H1 (cell line): ENCODE results near the gene RNF5. TPM values are rescaled to one million over a fixed set of nuclear protein-coding genes. Genes with fewer than 3 reads are reported as not detected.

Source experiments
- CTCF ChIA-PET: fragments of 300-600 bp; sonication (Branson Sonifier 250); formaldehyde crosslinking; loops from one replicate; lab custom pipeline; 2021; ENCODE audit not compliant: partially characterized antibody; lab: Charles Lee
- POLR2A ChIA-PET: fragments of 300-600 bp; sonication (Branson Sonifier 250); formaldehyde crosslinking; loops from one replicate; lab custom pipeline; 2021; ENCODE audit warnings: inconsistent platforms; ENCODE audit not compliant: partially characterized antibody; lab: Charles Lee
- DNase-seq, 2 experiments: peaks; one replicate each; pipeline versions ENCODE4 v3.0.0 to v3.0.0-alpha.2; 2010 to 2022; ENCODE audit warnings: low spot score in 2 of 2, low read depth in 1 of 2, mixed read lengths in 1 of 2
- FAIRE-seq: peaks from 2 replicates; lab custom pipeline; 2011; peaks lifted over from hg19 to GRCh38; lab: Jason Lieb, UNC
- H2AFZ ChIP-seq: 2 replicates; pipeline ENCODE4 v1.8.1; 2012; ENCODE audit warnings: low read length, inconsistent platforms
- H2AK5ac ChIP-seq: 2 replicates; pipeline ENCODE4 v1.6.1; 2013; ENCODE audit warnings: low read depth, low read length
- H2BK120ac ChIP-seq: replicated peaks from 2 replicates; pipeline ENCODE3; 2013; ENCODE audit warnings: low read depth, low read length, inconsistent platforms
- H2BK12ac ChIP-seq: 2 replicates; pipeline ENCODE4 v1.6.1; 2013; ENCODE audit warnings: low read depth, low read length
- H2BK15ac ChIP-seq: 2 replicates; pipeline ENCODE4 v1.6.1; 2013; ENCODE audit warnings: low read length
- H2BK20ac ChIP-seq: 2 replicates; pipeline ENCODE4 v1.6.1; 2013; ENCODE audit warnings: low read length
- H2BK5ac ChIP-seq: 2 replicates; pipeline ENCODE4 v1.6.1; 2013; ENCODE audit warnings: low read depth, low read length
- H3K14ac ChIP-seq: 2 replicates; pipeline ENCODE4 v1.6.1; 2013; ENCODE audit warnings: inconsistent platforms; ENCODE audit not compliant: insufficient read length
- H3K18ac ChIP-seq: 2 replicates; pipeline ENCODE4 v1.6.1; 2013; ENCODE audit warnings: low read length; ENCODE audit errors: extremely low read depth
- H3K23ac ChIP-seq: 2 replicates; pipeline ENCODE4 v1.6.1; 2013; ENCODE audit warnings: inconsistent platforms; ENCODE audit not compliant: insufficient read length
- H3K23me2 ChIP-seq: 2 replicates; pipeline ENCODE4 v1.6.1; 2013; ENCODE audit warnings: low read depth, low read length
- H3K27ac ChIP-seq: 2 replicates; pipeline ENCODE4 v1.6.1; 2011; ENCODE audit warnings: low read depth, low read length, inconsistent platforms
- H3K27me3 ChIP-seq, 4 experiments: replicated peaks in 1 of 4; 1 replicate in 1 of 4; 2 replicates in 3 of 4; pipeline versions ENCODE4 v1.6.1 to v1.8.1; 2011 to 2013; ENCODE audit warnings: low read length in 3 of 4, mild to moderate bottlenecking in 3 of 4, inconsistent platforms in 2 of 4, mixed read lengths in 2 of 4, moderate library complexity in 1 of 4; ENCODE audit not compliant: control insufficient read depth in 3 of 4, insufficient read depth in 3 of 4; ENCODE audit errors: extremely low read depth in 1 of 4
- H3K36me3 ChIP-seq, 4 experiments: 2 replicates each; pipeline versions ENCODE4 v1.6.1 to v1.8.1; 2011 to 2013; ENCODE audit warnings: mild to moderate bottlenecking in 4 of 4, low read length in 3 of 4, moderate library complexity in 2 of 4, control low read depth in 1 of 4, inconsistent platforms in 1 of 4; ENCODE audit not compliant: insufficient read depth in 4 of 4, control insufficient read depth in 2 of 4
- H3K4ac ChIP-seq: replicated peaks from 2 replicates; pipeline ENCODE3; 2013; ENCODE audit warnings: low read length, low read depth, mixed read lengths, inconsistent platforms; ENCODE audit not compliant: insufficient read length
- H3K4me1 ChIP-seq, 4 experiments: replicated peaks in 1 of 4; 1 replicate in 1 of 4; 2 replicates in 3 of 4; pipeline versions ENCODE4 v1.6.1 to v1.8.1; 2011 to 2013; ENCODE audit warnings: low read length in 3 of 4, inconsistent platforms in 2 of 4, mixed read lengths in 1 of 4; ENCODE audit not compliant: insufficient read depth in 4 of 4, control insufficient read depth in 3 of 4
- H3K4me2 ChIP-seq, 2 experiments: 2 replicates each; pipeline versions ENCODE4 v1.6.1 to v1.8.1; 2011 to 2013; ENCODE audit warnings: low read depth in 2 of 2, low read length in 2 of 2, control low read depth in 1 of 2, inconsistent platforms in 1 of 2, mild to moderate bottlenecking in 1 of 2; ENCODE audit not compliant: insufficient read depth in 1 of 2
- H3K4me3 ChIP-seq, 4 experiments: fragments of 200-600, 300-600 bp in 1 of 4; sonication (generic), shearing (Covaris generic), sonication (Bioruptor Twin) in 1 of 4; 2 replicates each; pipeline versions ENCODE4 v1.5.1 to v1.8.1; 2011 to 2016; ENCODE audit warnings: low read length in 4 of 4, low read depth in 3 of 4, control low read depth in 2 of 4, inconsistent platforms in 2 of 4, mild to moderate bottlenecking in 2 of 4, mixed read lengths in 1 of 4, moderate library complexity in 1 of 4; ENCODE audit not compliant: insufficient read depth in 2 of 4; ENCODE audit errors: extremely low read depth in 1 of 4
- H3K56ac ChIP-seq: replicated peaks from 2 replicates; pipeline ENCODE3; 2013; ENCODE audit warnings: low read depth, mild to moderate bottlenecking, mixed read lengths, low read length, inconsistent platforms; ENCODE audit not compliant: insufficient read length
- H3K79me1 ChIP-seq: 2 replicates; pipeline ENCODE4 v1.6.1; 2013; ENCODE audit warnings: low read depth, low read length, control low read depth
- H3K79me2 ChIP-seq, 2 experiments: 2 replicates each; pipeline versions ENCODE4 v1.6.1 to v1.8.1; 2012 to 2013; ENCODE audit warnings: low read length in 2 of 2, mild to moderate bottlenecking in 2 of 2, inconsistent platforms in 1 of 2; ENCODE audit not compliant: insufficient read depth in 2 of 2, control insufficient read depth in 1 of 2
- H3K9ac ChIP-seq, 4 experiments: replicated peaks in 1 of 4; 1 replicate in 1 of 4; 2 replicates in 3 of 4; pipeline versions ENCODE4 v1.6.1 to v1.8.1; 2011 to 2013; ENCODE audit warnings: low read depth in 3 of 4, low read length in 3 of 4, control low read depth in 2 of 4, mild to moderate bottlenecking in 2 of 4, moderate library complexity in 2 of 4, inconsistent platforms in 1 of 4; ENCODE audit errors: extremely low read depth in 1 of 4
- H3K9me3 ChIP-seq, 2 experiments: 2 replicates each; pipeline versions ENCODE4 v1.6.1 to v1.8.1; 2012 to 2013; ENCODE audit warnings: mild to moderate bottlenecking in 2 of 2, moderate library complexity in 2 of 2, control low read depth in 1 of 2, inconsistent platforms in 1 of 2, low read depth in 1 of 2, low read length in 1 of 2, mixed read lengths in 1 of 2; ENCODE audit not compliant: insufficient read depth in 2 of 2
- H4K20me1 ChIP-seq, 2 experiments: replicated peaks in 1 of 2; 2 replicates each; pipeline versions ENCODE3 to v1.8.1; 2011 to 2013; ENCODE audit warnings: inconsistent platforms in 2 of 2, low read length in 2 of 2, mild to moderate bottlenecking in 1 of 2; ENCODE audit not compliant: insufficient read depth in 2 of 2, control insufficient read depth in 1 of 2
- H4K5ac ChIP-seq: 2 replicates; pipeline ENCODE4 v1.6.1; 2013; ENCODE audit warnings: low read length, low read depth, mixed read lengths, inconsistent platforms; ENCODE audit not compliant: insufficient read length
- H4K8ac ChIP-seq: 2 replicates; pipeline ENCODE4 v1.8.0; 2013; ENCODE audit warnings: mild to moderate bottlenecking, moderate library complexity, low read length, inconsistent platforms; ENCODE audit not compliant: insufficient read depth; ENCODE audit errors: extremely low read depth
- H4K91ac ChIP-seq: replicated peaks from 2 replicates; pipeline ENCODE3; 2013; ENCODE audit warnings: low read length, mixed read lengths, inconsistent platforms; ENCODE audit not compliant: insufficient read length
- ASH2L ChIP-seq: fragments of 200-600, 300-600 bp; sonication (generic); IDR thresholded peaks from one replicate; pipeline ENCODE4 v1.7.1; 2017; ENCODE audit warnings: low read length
- CTCF ChIP-seq, 3 experiments: IDR thresholded peaks; 1 replicate in 2 of 3; 2 replicates in 1 of 3; pipeline versions ENCODE4 v1.5.1 to v1.6.1; 2011; ENCODE audit warnings: low read length in 3 of 3, mild to moderate bottlenecking in 3 of 3, inconsistent platforms in 2 of 3, low read depth in 1 of 3, moderate library complexity in 1 of 3; ENCODE audit not compliant: insufficient read depth in 1 of 3; ENCODE audit errors: control extremely low read depth in 1 of 3
- EGR1 ChIP-seq: IDR thresholded peaks from 2 replicates; pipeline ENCODE4 v1.6.1; 2011; ENCODE audit warnings: low read depth, low read length, borderline replicate concordance
- RAD21 ChIP-seq, 2 experiments: IDR thresholded peaks in 1 of 2; conservative IDR thresholded peaks in 1 of 2; 2 replicates each; pipeline ENCODE4 v1.6.1; 2011; ENCODE audit warnings: low read depth in 2 of 2, low read length in 2 of 2, improper control_type of control experiment in 1 of 2, inconsistent platforms in 1 of 2, mild to moderate bottlenecking in 1 of 2, moderate library complexity in 1 of 2
- SIRT6 ChIP-seq: IDR thresholded peaks from one replicate; pipeline ENCODE4 v1.7.1; 2012; ENCODE audit warnings: low read length, inconsistent platforms
- SP2 ChIP-seq: IDR thresholded peaks from 2 replicates; pipeline ENCODE4 v1.6.1; 2012; ENCODE audit warnings: mild to moderate bottlenecking, low read length, inconsistent platforms
- WGBS, 2 experiments: shearing (Covaris generic) in 1 of 2; methylation state at CpG; one replicate each; pipeline versions ENCODE4 v1.1.6 to v1.1.7; 2013 to 2015; ENCODE audit warnings: low lambda C conversion rate in 2 of 2, mixed read lengths in 2 of 2, inconsistent platforms in 1 of 2, low coverage in 1 of 2, missing lambda C conversion rate in 1 of 2; ENCODE audit not compliant: insufficient replicate concordance in 2 of 2, insufficient coverage in 1 of 2, insufficient read length in 1 of 2; ENCODE audit errors: extremely low coverage in 1 of 2, missing lambda C conversion rate in 1 of 2; 5-methylcytosine and 5-hydroxymethylcytosine counted together
- polyA plus RNA-seq, 7 experiments: library from polyadenylated mRNA; depleted of rRNA in 3 of 7; stranded (reverse) in 5 of 7; unstranded in 2 of 7; fragments of >200 nt in 5 of 7; fragments of 200-250 nt in 2 of 7; gene quantifications; 1 replicate in 5 of 7; 2 replicates in 1 of 7; 4 replicates in 1 of 7; pipeline versions ENCODE4 v1.2.1 to v1.2.3, GENCODE V29; 2011 to 2013; ENCODE audit warnings: missing spikeins in 2 of 7, mixed read lengths in 2 of 7
- total RNA-seq: library from RNA; stranded (reverse); fragmentation: NEBNext Ultra II Directional; extraction: Animal tissue kit (Norgen Biotek cat#: 25700); gene quantifications from 2 replicates; pipeline ENCODE4 v1.2.1, GENCODE V29; 2021

The RNF5 gene
- total and polyA plus RNA-seq, 2 of the 8 experiments (the other 6 are each of a cell fraction or from before 2014, with no cell fraction given) = 90.0 to 158 TPM

- FAIRE-seq (no peak), DNase-seq (no peak)
- Histone ChIP-seq H3K23me2 (no peaks in the 10 kb centered on the region; the same call in 1 of the 2 replicates), H3K4me1 (no peaks in the 10 kb centered on the region), H3K4me2 (no peak overlapping the region), H2BK5ac (no peak overlapping the region), H2BK15ac (no peak overlapping the region), H3K9ac (no peak overlapping the region), H4K20me1 (no peaks in the 10 kb centered on the region), H2AFZ (no peak overlapping the region), H3K27me3 (no peaks in the 10 kb centered on the region), H4K91ac (no peak overlapping the region), H3K79me1 (no peaks in the 10 kb centered on the region; the same call in 1 of the 2 replicates), H3K27ac (no peak overlapping the region), H3K4ac (no peak overlapping the region), H3K14ac (no peak overlapping the region), H3K4me3 (no peak overlapping the region), H3K18ac (no peak overlapping the region), H2BK12ac (no peak overlapping the region), H4K8ac (no peak overlapping the region), H3K79me2 (no peaks in the 10 kb centered on the region), H4K5ac (no peak overlapping the region), H2AK5ac (no peak overlapping the region), H3K9me3 (no peaks in the 10 kb centered on the region), H3K23ac (no peak overlapping the region), H2BK20ac (no peak overlapping the region), H3K36me3 (no peaks in the 10 kb centered on the region), H2BK120ac (no peak overlapping the region), H3K56ac (no peak overlapping the region)
- ChIA-PET CTCF (no interaction called here), POLR2A (no interaction called here)
- WGBS, 2 experiments = 85% methylated on average over 10 of the region's 10 CpGs; no CpG with 5 or more reads in 1 of the 2 experiments
- TF ChIP-seq CTCF (IDR thresholded peaks at IDR 0.05; ENCODE audit: control extremely low read depth in 1 of 3, insufficient read depth in 1 of 3, low read depth in 1 of 3, low read length in 3 of 3) (no peak), ASH2L (no peak), EGR1 (no peak), SIRT6 (no peak), SP2 (no peak), RAD21 (IDR thresholded peaks at IDR 0.05 in 1 of 2, conservative IDR thresholded peaks at IDR 0.05 in 1 of 2; ENCODE audit: low read depth in 2 of 2, low read length in 2 of 2) (no peak)
Measured at GRCh38 chr6:32216285-32216684, 38.1 kb downstream of the RNF5 start.
